Gastrocnemius medialis (tissue), 4 donors: ENCODE measurements around the gene TTYH3.

Experiments used
- CTCF ChIP-seq, 5 experiments: fragments of 450-650 bp in 3 of 5; fragments of 200-600 bp in 2 of 5; sonication (generic) in 2 of 5; IDR thresholded peaks in 4 of 5; conservative IDR thresholded peaks in 1 of 5; 1 replicate in 4 of 5; 2 replicates in 1 of 5; pipeline ENCODE4 v1.5.1; 2016 to 2019; ENCODE audit warnings: antibody characterized with exemption in 5 of 5, mild to moderate bottlenecking in 3 of 5, moderate library complexity in 3 of 5
- POLR2A ChIP-seq, 2 donors: fragments of 450-650 bp; IDR thresholded peaks; one replicate each; pipeline ENCODE4 v1.6.1; 2017; ENCODE audit warnings: antibody characterized with exemption in 2 of 2, mild to moderate bottlenecking in 2 of 2, moderate library complexity in 2 of 2

GRCh38 chr7:2667843-2668242, 36.1 kb downstream of the TTYH3 start:
- TF ChIP-seq CTCF (IDR thresholded peaks at IDR 0.05 in 4 of 5, conservative IDR thresholded peaks at IDR 0.05 in 1 of 5), result no peak
- no peak for TF ChIP-seq POLR2A (IDR thresholded peaks at IDR 0.05)
